Lower leg skin (tissue), 3 donors: ENCODE measurements around the gene HK3.

Experiments
- POLR2A ChIP-seq, 2 donors: fragments of 450-650 bp; IDR thresholded peaks; one replicate each; pipeline ENCODE4 v1.6.1; 2016 to 2017; ENCODE audit warnings: antibody characterized with exemption in 2 of 2, mild to moderate bottlenecking in 1 of 2, moderate library complexity in 1 of 2
- TF ChIP-seq, protein P1 (sequence below), 3 donors: fragments of 450-650 bp; IDR thresholded peaks; one replicate each; pipeline ENCODE4 v1.5.1; 2016; ENCODE audit warnings: antibody characterized with exemption in 3 of 3, mild to moderate bottlenecking in 3 of 3, moderate library complexity in 2 of 3

- TF ChIP-seq, protein P1, sequence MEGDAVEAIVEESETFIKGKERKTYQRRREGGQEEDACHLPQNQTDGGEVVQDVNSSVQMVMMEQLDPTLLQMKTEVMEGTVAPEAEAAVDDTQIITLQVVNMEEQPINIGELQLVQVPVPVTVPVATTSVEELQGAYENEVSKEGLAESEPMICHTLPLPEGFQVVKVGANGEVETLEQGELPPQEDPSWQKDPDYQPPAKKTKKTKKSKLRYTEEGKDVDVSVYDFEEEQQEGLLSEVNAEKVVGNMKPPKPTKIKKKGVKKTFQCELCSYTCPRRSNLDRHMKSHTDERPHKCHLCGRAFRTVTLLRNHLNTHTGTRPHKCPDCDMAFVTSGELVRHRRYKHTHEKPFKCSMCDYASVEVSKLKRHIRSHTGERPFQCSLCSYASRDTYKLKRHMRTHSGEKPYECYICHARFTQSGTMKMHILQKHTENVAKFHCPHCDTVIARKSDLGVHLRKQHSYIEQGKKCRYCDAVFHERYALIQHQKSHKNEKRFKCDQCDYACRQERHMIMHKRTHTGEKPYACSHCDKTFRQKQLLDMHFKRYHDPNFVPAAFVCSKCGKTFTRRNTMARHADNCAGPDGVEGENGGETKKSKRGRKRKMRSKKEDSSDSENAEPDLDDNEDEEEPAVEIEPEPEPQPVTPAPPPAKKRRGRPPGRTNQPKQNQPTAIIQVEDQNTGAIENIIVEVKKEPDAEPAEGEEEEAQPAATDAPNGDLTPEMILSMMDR (IDR thresholded peaks at IDR 0.05) = no peak
- no peak for TF ChIP-seq POLR2A (IDR thresholded peaks at IDR 0.05)
These were observed 25.5 kb downstream of the HK3 start for GRCh38 chr5:176873541-176874172.
